HG03558 (cell line): ENCODE results near the gene HOXB4.

ENCODE experiments used
- ATAC-seq: cut with Tn5 transposase; IDR thresholded peaks from one replicate; pipeline ENCODE4 v1.9.1; 2021; ENCODE audit warnings: moderate number of reproducible peaks; ENCODE audit not compliant: unreplicated experiment; ENCODE audit errors: extremely low read depth

HOXB4 gene

DNA sequence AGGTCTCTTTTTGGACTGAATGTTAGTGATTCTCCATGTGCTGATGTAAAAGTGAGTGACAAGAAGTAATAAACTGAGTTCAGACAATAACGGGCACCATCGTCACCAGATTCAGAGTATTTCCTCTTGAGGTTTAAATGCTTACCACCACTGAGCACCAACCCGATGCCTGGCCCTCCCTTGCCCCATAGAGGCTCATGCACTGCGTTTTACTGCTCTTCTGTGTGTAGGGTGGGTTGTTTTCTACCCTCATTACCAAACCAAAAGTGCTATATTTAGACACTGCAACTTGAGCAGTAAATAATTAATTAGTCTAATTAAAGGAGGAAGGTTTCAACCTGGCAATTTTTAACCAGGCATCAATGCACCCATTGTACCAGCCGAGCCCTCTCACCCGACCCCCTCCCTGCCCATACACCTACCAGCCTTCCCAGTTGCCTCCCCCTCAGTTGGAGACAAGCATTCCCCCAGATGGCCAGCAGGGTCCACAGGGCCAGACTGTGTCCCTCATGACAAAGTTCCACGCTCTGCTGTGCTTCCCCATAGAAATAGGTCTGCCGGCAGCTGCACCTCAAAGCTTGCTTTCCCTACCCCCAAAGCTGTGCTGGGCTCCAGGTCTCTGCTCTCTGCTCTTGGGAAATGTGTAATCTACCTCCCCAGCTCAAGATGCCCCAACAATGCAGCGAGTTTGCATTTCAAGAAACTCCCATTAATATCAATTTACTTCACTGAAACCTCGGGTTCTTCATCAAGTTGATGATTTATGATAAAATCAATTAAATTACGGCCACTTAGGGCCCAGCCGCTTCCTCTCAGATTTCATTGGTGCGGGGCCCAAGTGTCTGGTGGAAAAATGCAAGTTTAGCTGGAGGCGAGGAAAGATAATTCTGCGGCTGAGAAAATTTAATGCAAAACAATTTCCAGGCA lies 16.0 kb downstream of the HOXB4 start:
- ATAC-seq, result no peak

GRCh38 chr17:48559840-48560817 lies 18.0 kb downstream of the HOXB4 start:
- no peak for ATAC-seq

- ATAC-seq, result no peak
Measured at GRCh38 chr17:48559122-48559839, 18.9 kb downstream of the HOXB4 start.

DNA sequence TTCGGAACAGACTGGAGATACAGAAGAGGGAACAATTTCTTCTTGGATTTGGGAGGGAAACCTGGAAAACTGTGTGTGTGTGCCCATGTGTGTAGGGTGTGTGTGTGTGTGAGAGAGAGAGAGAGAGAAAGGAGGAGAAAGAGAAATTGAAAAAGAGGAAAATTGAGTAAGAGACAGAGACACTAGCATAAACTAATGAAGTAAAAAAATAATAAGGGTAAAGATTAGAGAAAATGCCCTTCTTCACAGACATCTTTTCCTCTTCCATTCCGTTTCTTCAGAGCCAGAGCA lies 19.4 kb downstream of the HOXB4 start:
- ATAC-seq, result no peak

DNA sequence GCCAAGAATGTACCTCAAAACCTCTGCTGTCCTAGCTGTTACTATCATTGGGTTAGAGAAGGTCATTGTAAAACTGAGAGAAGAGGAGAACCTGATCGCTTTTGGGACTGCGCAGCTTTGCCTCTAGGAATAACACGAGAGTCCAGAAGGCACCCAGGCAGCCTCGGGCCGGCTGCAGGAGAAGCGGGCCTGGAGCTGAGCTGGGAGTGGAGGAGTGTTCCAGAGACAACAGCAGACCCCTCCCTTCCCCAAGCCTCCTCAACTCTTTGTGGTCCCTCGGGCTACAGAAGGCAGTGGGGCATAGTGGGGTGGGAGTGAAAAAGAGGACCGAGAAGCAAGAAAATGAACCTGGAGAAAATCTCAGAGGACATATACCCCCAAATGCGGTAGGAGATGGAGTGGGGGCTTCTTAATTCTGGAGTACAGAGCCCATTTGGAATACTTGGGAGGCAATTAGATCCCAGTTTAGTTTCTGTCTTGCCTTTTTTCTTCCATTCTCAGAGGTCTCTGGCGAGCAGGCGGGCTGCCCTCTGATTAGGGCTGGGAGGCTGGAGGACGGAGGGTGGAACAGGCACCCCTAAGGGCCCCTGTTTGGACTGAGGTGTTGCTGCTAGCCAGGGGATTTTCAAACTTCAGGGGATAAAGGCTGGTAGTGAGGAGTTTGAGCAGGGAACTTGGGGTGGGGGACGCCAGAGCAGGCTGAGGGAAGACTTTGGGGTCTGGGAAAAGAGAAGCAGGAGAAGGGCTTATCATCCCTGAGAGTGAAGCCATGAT lies 19.9 kb downstream of the HOXB4 start:
- ATAC-seq, result no peak

- ATAC-seq, result no peak
Measured at GRCh38 chr17:48556576-48557401, 21.4 kb downstream of the HOXB4 start.

- no peak for ATAC-seq
Measured at GRCh38 chr17:48556229-48556575, 21.9 kb downstream of the HOXB4 start.

DNA sequence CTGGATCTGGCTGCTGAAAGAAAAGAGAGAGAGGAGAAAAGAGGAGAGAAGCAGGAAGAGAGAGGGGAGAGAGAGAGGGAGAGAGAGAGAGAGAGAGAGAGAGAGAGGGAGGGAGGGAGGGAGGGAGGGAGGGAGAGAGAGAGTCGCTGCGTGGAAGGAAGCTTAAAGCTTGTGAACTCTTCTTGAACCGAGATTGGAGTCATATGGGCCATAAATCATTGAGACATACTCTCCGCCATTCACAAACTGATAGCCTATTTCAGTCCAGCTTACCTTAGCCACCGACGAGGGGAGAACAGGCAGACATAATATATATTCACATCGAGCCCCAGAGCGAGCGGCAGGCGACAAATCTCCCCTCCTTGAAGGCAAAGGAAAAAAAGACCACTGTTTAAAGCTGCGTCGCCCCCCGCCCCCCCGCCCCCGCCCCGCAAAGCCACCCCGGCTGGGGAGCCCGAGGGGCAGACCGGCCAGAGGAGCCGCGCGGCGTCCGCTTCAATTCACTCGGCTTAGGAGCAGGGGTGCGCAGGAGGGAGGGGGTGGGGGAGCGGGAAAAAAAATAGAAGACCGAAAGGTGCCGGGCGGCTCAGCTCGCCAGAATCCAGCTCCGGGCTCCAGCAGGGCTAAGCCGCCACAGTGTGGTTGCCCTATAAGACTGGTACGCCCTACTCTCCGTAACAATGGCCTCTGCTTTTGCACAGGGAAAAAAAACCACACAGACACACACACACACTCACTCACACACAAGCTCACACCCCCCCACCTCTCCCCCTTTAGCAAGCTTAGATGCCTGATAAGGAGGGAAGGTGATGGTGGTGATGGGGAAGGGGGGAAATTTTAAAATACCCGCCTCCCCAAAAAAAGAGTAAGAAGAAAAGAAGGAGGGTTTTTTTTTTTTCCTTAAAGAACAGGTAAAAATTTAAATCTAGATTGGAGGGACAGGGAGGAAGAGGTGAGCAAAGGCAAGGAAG lies 22.6 kb downstream of the HOXB4 start:
- no peak for ATAC-seq

- no peak for ATAC-seq
Measured at GRCh38 chr17:48554412-48555257, 23.5 kb downstream of the HOXB4 start.

- ATAC-seq, result no peak
Measured at GRCh38 chr17:48553826-48554225, 24.3 kb downstream of the HOXB4 start.

DNA sequence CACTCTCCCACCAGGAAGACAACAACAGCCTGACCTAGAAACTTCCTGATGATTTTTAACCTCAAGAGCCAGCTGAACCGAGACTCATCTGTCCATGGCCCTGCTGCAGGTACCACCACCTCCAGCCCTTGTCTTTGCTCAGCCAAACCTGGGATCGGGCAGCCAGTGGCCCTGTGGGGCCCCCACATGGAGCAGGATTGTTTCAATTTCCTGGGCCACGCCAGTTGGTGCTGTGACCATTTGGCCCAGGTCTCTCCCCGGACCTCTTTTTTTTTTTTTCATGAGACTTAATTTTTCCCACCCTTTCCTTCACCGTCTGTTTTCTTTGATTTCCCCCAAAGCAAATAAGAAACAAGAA lies 25.0 kb downstream of the HOXB4 start:
- ATAC-seq, result no peak

DNA sequence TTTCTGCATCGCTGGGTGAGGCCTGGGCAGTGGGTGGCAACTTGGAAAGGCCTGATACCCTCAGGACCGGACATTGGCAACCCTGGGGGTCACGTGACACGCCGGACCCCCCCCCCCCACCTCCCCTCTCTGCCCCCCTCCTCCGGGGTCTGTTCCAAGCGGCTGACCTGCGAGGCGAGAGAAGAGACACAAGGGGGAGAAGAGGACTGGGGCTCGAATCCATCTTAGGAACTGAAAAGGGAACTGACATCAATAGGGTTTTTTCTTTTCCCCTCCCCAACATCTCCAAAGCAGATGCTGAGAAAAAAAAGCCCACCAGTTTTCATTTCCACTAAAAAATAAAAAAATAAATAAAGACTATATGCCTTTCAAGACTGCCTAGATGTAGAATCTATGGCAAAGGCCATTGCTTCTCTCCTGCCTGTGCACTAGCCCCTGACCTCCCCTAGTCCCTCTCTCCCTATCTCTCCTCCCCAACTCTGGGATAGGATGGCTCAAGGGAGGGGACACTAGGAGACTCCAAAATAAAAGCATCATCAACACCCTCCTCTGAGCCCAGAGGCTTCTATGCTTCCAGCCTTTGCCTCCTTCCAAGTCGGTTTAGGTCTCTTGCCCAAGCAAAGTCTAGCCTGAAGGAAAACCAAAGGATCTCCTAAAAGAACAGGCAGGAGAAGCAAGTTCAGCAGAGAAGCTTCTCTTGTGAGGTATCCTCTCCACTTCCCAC lies 25.5 kb downstream of the HOXB4 start:
- no peak for ATAC-seq

DNA sequence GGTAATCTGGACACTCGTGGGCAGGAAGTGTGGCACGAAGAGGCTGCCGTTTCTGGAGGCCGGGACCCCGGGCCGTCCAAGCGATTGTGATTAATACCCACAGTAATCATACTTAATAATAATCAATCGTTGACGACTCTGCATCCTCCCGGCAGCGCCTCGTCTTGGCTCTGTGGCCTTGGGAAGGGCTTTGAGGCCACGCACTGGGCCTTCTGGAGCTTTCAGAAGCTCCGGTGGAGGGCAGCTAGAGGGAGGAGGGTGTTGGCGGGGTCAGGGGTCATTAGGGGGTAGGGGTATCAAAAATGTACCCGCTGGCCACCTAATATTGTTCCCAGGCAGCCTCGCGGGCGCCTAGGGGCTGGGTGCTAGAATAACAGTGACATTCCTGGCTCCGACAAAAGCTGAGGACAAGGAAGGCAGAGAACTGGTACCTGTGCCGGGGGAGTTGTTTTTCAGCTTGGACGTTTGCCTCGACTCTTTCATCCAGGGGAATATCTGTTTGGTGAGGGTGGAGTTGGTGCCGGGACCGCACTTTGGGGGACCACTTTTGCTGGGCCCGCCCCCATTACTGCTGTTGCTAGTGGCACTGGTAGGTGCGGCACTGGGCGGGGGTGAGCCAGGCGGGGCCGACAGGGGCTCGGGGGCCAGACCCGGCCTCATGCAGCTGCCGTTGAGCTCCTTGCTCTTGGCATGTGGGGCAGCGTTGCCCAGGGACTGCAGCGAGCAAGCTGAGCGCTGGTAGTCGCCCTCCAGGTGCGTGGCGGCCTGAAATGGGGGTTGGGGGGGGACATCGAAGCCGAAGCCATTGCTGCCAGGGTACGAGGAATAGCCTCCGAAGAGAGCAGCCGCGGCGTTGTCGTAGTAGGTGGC lies 26.3 kb downstream of the HOXB4 start:
- no peak for ATAC-seq

GRCh38 chr17:48551214-48551555 lies 27.0 kb downstream of the HOXB4 start:
- ATAC-seq, result no peak

GRCh38 chr17:48550502-48551213 lies 27.5 kb downstream of the HOXB4 start:
- ATAC-seq, result no peak
